Left lung (tissue), 10 donors: Measurements from ENCODE around the gene ADRA2C. TPM values are rescaled to one million over a fixed set of nuclear protein-coding genes. Genes with fewer than 3 reads are reported as not detected.
A peak's percentile ranks its signal among the peaks of the same experiment; 100 is the strongest.

Source experiments
- ATAC-seq: fragments of 200-7000 bp; cut with Tn5 transposase; one replicate; pipeline ENCODE4 v1.9.1; 2020; ENCODE audit warnings: moderate library complexity
- DNase-seq, 4 donors: peaks; one replicate each; pipeline ENCODE4 v3.0.0-alpha.2; 2013 to 2020
- H3K27ac ChIP-seq, 2 donors: fragments of 200-600 bp; sonication (generic) in 1 of 2; one replicate each; pipeline versions ENCODE4 v1.5.0 to v1.8.0; 2020 to 2021
- H3K27me3 ChIP-seq, 2 donors: fragments of 200-600 bp; sonication (generic) in 1 of 2; one replicate each; pipeline versions ENCODE4 v1.5.0 to v1.8.0; 2020 to 2021
- H3K36me3 ChIP-seq, 2 donors: fragments of 200-600 bp; sonication (generic) in 1 of 2; one replicate each; pipeline versions ENCODE4 v1.5.0 to v1.8.0; 2020 to 2021
- H3K4me1 ChIP-seq, 2 donors: fragments of 200-600 bp; one replicate each; pipeline ENCODE4 v1.8.0; 2021
- H3K4me3 ChIP-seq, 2 donors: fragments of 200-600 bp; sonication (generic) in 1 of 2; one replicate each; pipeline versions ENCODE4 v1.5.0 to v1.8.0; 2020 to 2021; ENCODE audit warnings: mild to moderate bottlenecking in 1 of 2
- H3K9me3 ChIP-seq, 2 donors: fragments of 200-600 bp; sonication (generic) in 1 of 2; one replicate each; pipeline versions ENCODE4 v1.5.0 to v1.8.0; 2020 to 2021
- CTCF ChIP-seq, 2 donors: fragments of 200-600 bp; sonication (generic) in 1 of 2; IDR thresholded peaks; one replicate each; pipeline versions ENCODE4 v1.5.0 to v1.8.0; 2021; ENCODE audit warnings: antibody characterized with exemption in 2 of 2
- intact Hi-C, 2 donors: fragments of 100-400 bp; cut with DNase I; formaldehyde crosslinking; loops; one replicate each; pipeline versions ENCODE4 v1.11.2 to v1.14.2; 2022
- polyA plus RNA-seq, 6 donors: library from polyadenylated mRNA; unstranded; fragments of 120-200 nt; gene quantifications; one replicate each; pipeline ENCODE4 v1.2.1, GENCODE V29; 2013; ENCODE audit not compliant: insufficient read length in 6 of 6
- total RNA-seq, 2 donors: library from RNA; stranded (reverse); fragmentation: NEBNext Ultra II Directional; extraction: Animal tissue kit (Norgen Biotek cat#: 25700); gene quantifications; one replicate each; pipeline ENCODE4 v1.2.1, GENCODE V29; 2021
- donor health status: DM: no; HTN: yes; CAD: no.
- donor health status: DM: no; HTN: no; CAD: no.

ADRA2C gene
- total and polyA plus RNA-seq, 8 donors: 0.63 to 3.2 (median 0.85) TPM

GRCh38 chr4:3744901-3745300 lies 21.3 kb upstream of the ADRA2C start:
- Histone ChIP-seq H3K27ac (no peak overlapping the region), H3K9me3 (peaks cover 0 to 6% of the 10 kb centered on the region in 2 donors), H3K4me1 (no peaks in the 10 kb centered on the region), H3K27me3 (peaks cover 24 to 96% of the 10 kb centered on the region in 2 donors), H3K4me3 (no peak overlapping the region), H3K36me3 (no peaks in the 10 kb centered on the region)
- intact Hi-C loops: no loop called here
- TF ChIP-seq CTCF (IDR thresholded peaks at IDR 0.05): no peak
- ATAC-seq: no peak
- no peak for DNase-seq

GRCh38 chr4:3745886-3746656 lies 20.1 kb upstream of the ADRA2C start:
- Histone ChIP-seq H3K36me3 (no peaks in the 10 kb centered on the region), H3K4me1 (no peaks in the 10 kb centered on the region), H3K9me3 (peaks cover 0 to 6% of the 10 kb centered on the region in 2 donors), H3K4me3 (no peak overlapping the region), H3K27ac (no peak overlapping the region), H3K27me3 (peaks cover 24 to 96% of the 10 kb centered on the region in 2 donors)
- intact Hi-C loops: no loop called here
- ATAC-seq: no peak
- TF ChIP-seq CTCF (IDR thresholded peaks at IDR 0.05): no peak
- DNase-seq: no peak

GRCh38 chr4:3746701-3747580 lies 19.2 kb upstream of the ADRA2C start:
- Histone ChIP-seq H3K4me1 (no peaks in the 10 kb centered on the region), H3K27me3 (peaks cover 24 to 97% of the 10 kb centered on the region in 2 donors), H3K27ac (no peak overlapping the region), H3K9me3 (peaks cover 0 to 6% of the 10 kb centered on the region in 2 donors), H3K36me3 (no peaks in the 10 kb centered on the region), H3K4me3 (no peak overlapping the region)
- TF ChIP-seq CTCF (IDR thresholded peaks at IDR 0.05): no peak
- ATAC-seq (no peak), DNase-seq (no peak)
- intact Hi-C loops: no loop called here

- no peaks in the 10 kb centered on the region for H3K4me1 ChIP-seq
- ATAC-seq: no peak
- H3K27me3 ChIP-seq: peaks cover 24 to 97% of the 10 kb centered on the region in 2 donors
- H3K9me3 ChIP-seq: peaks cover 0 to 4% of the 10 kb centered on the region in 2 donors
- intact Hi-C loops: no loop called here
- peak in 1 of 2 donors; percentile 21 for TF ChIP-seq CTCF (IDR thresholded peaks at IDR 0.05)
- no peak overlapping the region for H3K27ac ChIP-seq
- no peak overlapping the region for H3K4me3 ChIP-seq
- no peaks in the 10 kb centered on the region for H3K36me3 ChIP-seq
- no peak for DNase-seq
Measured at GRCh38 chr4:3747581-3747904, 18.6 kb upstream of the ADRA2C start.
